HG02678 (cell line): ENCODE measurements around the gene SENP8.

Experiments
- ATAC-seq: cut with Tn5 transposase; IDR thresholded peaks from one replicate; pipeline ENCODE4 v1.9.1; 2021; ENCODE audit warnings: mild to moderate bottlenecking, moderate library complexity; ENCODE audit not compliant: unreplicated experiment

The SENP8 gene

DNA sequence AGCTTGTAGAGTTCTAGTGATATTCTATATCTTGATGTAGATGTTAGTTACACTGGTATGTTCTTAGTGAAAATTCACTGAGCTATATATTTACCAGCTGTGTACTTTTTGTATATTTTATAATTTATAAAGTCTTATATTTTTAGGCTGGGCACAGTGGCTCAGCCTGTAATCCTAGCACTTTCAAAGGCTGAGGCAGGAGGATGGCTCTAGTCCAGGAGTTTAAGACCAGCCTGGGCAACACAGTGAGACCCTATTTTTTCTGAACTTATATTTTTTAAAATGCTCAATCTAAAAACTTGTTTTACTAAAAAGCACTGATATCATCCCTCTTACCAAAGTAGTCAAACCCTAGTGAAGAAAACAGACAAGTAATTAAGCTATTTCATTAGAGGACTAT, 5.4 kb upstream of the SENP8 start:
- no peak for ATAC-seq

DNA sequence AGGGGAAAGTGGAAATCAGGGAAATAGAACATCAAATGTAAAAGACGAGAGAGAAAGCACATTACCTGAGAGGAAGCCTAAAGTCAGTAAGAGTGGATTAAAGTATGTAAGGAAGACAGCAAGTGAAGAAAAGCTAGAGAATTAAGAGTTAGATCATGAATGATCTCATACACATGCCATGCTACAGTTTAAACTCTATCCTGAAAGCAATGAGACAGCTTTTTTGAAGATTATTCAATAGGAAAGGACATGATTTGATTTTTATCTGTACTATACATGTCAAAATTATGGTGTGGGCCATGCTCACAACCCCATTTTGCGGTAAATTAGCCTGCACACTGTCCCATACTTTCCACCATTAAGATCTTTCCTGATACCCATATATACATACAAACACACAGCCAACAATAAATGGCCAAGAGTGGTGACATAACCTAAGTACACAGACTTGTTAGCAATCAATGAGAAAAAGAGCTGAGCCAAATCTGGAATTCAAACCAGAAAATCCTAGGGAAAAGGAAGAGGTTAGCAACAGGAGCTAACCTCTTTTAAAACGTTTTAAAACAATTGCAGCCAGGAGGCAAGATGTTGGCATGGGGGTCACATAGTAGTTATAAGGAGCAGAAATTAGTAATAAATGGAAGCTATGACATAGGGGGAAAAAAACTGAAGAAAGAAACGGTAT, 4.7 kb upstream of the SENP8 start:
- no peak for ATAC-seq

DNA sequence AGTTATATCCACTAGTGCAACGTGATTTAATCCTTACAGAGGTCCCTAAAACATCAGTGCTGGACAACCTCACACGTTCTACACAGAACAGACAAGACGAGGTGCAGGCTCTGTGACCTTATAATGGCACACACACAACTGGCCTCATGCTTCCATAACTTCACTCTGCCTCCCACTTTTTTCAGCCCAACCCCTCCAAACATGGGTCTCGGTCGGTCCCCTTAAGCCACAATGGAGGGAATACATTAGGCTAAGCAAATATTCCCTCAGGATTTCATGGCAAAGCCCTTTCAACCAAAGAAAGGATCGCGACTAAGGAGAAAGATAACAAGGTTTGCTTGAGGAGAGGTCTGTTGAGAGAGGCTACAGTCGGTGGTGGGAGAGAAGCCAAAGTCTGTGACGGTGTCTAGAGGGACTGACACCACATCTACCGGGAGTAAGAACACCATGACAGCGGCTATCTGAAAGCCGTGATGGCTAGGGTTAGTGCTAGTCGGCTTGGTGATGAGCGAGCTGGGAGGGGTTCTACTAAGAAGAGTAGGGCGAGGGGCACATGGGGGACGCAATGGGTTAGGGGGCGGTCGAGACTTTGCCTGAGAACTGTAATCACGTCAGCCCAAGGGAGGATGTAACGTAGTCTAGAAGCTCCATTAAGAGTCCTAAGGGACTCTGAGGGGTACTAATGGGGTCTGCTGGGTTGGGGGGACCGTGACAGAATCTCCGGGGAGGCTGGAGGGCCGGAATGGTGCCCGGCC, 1.3 kb upstream of the SENP8 start:
- ATAC-seq, result no peak

DNA sequence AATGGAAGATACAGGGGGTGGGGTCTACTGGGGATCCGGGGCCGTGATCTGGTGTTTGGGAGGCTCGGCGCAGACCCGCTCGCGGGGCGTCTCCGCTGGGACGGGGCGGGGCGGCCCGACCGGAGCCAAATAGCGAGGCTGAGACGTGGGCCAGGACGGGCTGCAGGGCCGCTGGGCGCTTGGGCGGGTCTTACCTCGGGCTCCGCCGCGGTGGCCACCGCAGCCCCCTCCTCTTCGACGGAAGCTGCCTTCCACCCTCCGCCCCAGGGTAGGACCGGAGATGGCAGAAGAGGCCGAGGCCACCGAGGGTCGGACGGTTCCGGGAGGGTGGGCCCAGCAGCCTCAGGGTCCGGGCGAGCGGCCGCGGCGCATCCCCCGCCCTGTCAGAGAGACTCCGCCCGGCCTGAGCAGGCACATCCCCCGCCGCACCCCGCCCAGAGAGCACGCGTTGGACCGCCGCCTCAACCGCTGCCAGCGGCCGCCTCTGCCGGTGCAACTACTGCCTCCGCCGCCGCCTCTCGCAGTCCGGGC, 652 bp upstream of the SENP8 start:
- peak; percentile 65 for ATAC-seq

DNA sequence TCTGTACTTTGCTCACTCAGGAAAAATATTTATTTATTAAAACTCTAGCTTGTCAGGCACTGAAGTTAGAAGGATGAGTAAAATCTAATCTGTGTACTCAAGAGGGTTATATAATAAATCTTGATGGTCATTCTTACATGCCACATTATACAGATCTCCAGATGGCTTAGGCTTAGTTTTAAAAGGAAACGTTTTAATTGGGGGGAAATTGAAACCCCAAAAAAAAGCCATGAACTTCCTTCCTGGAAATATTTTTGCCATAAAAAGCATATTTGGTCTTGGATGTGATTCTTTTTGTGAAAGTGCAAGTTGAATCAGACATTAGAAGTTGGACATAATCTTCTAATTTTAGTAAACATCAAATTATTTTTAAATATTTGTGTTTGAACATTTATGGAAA, 6.0 kb downstream of the SENP8 start:
- no peak for ATAC-seq

DNA sequence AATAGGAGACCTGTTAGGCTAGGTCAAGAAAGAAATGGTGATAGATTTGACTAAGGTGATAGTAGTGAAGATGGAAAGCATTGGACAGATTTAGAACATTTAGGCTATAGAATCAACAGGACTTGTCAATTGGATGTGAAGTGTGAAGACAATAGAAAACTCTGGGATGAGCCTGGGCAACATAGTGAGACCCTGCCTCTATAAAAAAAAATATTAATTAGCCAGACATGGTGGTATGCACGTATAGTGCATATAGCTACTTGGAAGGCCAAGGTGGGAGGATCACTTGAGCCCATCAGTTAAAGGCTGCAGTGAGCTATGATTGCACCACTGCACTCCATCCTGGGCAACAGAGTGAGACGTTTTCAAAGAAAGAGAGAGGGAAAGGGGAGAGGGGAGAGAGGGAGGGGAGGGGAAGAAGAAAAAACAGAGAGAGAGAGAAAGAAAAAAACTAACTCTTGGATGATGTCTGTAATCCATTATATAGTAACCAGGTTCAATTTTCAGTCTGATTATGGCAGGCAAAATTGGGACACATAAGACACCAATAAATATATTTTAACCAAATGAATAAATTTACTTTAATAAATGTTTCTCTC, 9.6 kb downstream of the SENP8 start:
- no peak for ATAC-seq

DNA sequence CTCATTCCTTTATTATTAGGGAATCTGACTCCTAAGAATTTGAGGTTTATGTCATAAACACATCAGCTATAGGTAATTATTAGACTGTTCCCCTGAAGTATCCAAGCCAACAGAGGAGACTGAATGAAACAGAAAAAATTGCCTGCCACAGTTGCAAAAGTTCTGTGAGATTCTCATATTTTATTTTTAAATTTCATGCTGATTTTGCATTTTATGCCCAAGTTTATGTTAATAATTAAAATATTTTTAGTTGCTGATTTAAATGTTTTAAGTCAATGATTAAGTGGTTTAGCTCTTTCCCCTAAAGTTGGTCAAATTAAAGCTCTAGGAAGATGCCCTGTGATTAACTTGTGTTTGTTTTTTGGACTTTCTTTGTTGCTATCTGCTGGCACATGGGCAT, 10.2 kb downstream of the SENP8 start:
- ATAC-seq, result no peak

DNA sequence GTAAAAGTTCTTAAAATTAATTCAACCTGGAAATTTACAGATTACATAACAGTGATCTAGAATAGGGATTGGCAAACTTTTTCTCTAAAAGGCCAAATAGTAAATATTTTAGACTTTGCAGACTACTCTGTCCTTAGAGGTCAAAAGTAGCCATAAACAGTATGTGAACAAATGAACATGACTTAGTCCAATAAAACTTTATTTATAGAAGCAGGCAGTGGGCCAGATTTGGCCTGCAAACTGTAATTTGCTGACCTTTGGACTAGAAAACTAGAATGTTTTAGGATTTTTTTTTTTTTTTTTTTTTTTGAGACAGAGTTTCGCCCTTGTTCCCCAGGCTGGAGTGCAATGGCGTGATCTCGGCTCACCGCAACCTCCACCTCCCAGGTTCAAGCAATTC, 12.1 kb downstream of the SENP8 start:
- no peak for ATAC-seq

DNA sequence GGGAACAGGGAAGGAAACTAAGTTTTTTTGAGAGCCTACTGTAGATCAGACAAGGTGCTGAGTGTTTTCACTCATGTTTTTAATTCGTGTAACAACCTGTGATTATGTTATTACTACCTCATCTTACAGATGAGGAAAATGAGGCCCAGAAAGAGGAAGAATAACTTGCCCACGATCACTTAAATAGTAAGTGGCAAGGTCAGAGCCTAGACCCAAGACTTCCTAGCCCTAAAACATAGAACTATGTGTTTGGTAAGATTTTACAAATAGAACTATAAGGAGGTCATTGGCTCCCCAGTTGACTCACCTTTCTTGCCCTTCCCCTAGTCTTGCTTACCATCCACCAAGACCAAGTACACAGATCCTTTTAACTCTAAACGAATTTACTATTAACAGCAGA, 13.7 kb downstream of the SENP8 start:
- ATAC-seq, result no peak

DNA sequence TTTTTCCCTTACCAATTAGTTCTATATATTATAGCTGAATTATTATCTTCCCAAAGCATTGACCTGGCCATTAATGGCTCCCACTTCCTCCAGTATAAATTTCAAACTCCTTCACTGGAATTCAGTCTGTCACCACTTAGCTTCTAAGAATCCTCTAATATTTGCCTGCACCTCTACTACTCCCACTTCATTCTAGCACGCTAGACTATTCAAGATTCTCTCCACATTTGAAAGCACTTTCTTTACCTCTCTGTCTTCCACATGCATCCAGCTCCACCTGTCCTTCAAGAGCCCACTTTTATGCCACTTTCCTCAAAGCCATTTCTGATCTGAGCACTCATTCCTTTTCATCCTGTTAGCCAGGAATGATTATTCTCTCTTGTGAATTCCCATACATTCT, 15.0 kb downstream of the SENP8 start:
- no peak for ATAC-seq

DNA sequence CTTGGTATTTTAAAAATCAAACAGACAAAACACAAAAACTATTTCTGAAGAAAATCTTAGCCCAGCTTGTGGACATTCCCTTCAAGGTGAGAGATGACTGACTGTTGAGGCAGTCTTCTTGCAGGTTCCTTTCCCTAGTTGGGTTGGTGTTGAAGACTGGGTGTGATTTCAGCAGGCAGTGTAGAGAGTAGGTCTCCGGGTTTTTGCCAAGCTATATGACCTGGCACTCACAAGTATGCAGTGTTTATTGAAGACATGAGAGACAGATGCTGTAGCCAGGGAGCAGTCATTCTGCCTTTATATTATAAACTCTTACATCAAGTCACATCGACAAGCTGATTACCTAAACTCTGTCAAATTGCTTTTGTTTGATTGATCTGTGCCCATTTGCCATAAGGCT, 17.5 kb downstream of the SENP8 start:
- no peak for ATAC-seq

DNA sequence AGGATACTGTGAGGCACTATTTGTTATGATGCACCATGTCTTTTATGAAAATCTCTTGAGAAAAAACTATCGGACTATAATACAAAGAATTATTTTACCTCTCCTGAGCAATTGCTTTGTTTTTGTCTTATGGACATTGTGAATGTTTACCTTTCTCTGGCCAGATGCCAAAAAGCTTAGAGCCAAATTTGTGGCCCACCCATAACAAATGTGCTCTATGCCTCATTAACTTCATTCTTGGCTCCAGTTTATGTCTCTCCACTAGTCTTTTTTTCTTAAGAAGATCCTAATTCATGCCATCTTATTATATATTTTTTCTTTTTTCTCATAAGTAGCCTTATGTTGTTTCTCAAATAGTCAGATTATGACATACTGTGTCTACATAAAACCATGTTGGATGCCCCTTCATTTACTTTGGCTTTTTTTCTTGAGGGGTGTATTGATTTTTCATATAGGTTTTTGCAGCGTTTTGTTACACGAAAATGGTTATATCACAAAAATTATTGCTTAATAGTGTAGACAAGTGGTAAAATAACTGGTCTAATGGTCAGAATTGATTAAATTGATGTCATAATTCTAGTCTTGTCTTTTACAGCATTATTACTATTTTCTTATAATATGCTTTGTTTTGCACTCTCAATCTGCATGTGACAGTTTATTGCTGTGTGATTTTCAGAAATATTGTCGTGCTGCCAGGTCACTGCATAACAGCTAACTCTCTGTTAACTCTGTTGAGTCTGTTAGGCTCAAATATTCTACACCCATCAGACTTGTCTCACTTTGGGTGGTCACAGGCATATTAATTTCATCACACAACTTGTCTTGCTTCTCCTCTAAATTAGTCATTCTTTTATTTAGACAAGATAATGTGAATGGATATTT, 18.2 kb downstream of the SENP8 start:
- no peak for ATAC-seq

DNA sequence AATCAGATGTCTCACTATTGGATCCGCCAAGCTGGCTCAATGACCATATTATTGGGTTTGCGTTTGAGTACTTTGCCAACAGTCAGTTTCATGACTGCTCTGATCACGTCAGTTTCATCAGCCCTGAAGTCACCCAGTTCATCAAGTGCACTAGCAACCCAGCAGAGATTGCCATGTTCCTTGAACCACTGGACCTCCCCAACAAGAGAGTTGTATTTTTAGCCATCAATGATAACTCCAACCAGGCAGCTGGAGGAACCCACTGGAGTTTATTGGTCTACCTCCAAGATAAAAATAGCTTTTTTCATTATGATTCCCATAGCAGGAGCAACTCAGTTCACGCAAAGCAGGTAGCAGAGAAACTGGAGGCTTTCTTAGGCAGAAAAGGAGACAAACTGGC, 21.5 kb downstream of the SENP8 start:
- no peak for ATAC-seq

DNA sequence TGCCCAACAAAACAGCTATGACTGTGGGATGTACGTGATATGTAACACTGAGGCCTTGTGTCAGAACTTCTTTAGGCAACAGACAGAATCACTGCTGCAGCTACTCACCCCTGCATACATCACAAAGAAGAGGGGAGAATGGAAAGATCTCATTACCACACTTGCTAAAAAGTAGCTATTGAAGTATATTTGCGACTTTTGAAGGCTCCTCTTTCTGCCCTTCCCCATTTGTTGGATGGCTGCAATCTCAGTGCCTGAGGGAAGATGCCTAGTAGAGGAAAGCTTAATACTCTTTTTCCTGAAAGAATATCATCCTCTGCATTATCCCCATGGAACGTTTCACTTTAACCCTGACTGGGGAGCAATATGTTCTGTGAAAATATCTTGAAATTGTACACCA, 21.9 kb downstream of the SENP8 start:
- ATAC-seq, result no peak

DNA sequence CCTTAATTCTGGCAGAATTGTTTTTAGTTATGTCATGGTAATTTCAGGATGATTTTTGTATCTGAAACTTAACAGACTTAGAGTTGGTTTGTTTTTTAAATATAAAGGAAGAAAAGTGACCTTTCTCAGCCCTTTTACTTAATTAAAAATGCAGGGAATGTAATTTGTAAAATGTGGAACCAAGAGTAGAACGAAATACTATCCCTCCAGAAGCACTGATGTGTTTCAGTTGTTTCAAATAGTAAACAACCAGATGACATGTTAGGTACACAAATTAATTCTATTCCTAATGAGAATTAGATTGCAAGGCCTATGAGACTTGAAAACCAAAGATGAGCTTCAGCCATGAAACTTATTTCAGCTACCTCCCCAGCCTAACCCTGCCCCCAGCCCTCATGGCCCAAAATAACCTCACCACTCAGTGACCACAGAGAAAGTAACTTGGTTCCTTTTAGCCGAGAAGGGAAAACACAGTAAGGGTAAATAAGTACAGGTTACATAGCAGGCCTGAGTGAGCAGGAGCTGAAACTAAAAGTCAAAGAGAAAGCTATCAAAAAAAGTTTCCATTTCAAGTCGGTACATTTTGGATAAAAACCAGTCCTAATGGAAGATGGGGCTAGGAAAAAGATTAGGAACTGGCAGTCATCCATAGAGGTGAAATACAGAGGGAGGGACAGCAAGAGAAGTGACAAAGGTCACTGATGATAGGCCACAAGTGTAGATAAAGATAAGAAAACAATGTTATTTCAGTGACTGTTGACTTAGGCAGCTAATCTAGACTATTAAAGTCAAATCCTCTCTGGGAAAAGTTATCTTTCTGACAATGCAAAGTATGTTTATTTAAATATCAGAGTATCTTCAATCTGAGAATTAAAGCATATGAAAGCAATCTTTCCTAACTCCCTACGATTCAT, 23.2 kb downstream of the SENP8 start:
- ATAC-seq, result peak; percentile 100

DNA sequence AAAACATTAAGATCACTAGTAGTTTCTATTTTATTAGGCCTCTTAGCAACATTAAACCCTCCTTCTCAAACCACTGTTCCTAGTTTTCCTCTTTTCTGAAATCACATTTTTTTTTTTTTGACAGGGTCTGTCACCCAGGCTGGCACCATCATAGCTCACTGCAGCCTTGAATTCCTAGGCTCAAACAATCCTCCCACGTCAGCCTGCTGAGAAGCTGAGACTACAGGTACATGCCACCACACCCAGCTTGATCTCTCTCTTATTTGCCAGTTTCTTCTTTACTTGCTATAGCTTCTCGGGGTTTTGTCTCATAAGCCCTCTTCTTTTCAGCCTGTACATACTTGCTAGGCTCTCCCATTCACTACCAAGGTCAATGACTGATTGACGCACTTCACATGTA, 28.0 kb downstream of the SENP8 start:
- no peak for ATAC-seq

DNA sequence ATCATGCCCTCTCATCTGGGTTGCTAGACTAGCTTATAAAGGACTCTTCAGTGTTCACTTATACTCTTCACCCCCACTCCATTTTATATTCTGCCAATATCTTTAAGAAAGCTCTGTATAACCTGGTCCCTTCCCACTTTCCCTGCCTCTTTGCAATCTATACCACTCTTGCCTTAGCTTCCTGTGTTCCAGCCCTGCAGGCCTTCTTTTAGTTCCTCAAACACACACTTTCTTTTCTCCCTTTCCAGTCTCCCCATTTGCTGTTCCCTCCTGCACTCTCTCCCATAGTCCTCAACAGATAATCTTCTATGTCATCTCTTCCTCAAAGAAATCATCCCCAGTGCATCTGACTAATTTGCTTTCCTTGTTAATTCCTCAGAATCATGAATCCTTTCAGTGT, 28.7 kb downstream of the SENP8 start:
- no peak for ATAC-seq

DNA sequence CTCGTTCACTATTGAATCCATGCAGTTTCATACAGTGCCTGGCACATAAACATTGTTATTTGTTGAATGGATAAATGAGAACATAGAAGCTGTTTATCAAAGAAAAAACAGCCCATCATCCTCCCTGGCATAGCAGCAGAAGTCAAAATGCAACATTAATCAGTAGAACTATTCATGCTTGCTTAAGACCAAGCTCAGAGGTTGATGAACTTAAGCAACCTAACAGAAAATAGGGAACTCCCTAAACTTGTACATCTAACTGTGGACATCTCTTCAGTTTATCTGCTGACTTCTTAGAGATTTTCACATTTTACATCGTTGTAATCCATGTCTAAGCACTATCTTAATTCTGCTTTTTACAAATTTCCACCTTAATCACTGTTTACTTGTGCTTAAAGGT, 29.2 kb downstream of the SENP8 start:
- ATAC-seq, result no peak

DNA sequence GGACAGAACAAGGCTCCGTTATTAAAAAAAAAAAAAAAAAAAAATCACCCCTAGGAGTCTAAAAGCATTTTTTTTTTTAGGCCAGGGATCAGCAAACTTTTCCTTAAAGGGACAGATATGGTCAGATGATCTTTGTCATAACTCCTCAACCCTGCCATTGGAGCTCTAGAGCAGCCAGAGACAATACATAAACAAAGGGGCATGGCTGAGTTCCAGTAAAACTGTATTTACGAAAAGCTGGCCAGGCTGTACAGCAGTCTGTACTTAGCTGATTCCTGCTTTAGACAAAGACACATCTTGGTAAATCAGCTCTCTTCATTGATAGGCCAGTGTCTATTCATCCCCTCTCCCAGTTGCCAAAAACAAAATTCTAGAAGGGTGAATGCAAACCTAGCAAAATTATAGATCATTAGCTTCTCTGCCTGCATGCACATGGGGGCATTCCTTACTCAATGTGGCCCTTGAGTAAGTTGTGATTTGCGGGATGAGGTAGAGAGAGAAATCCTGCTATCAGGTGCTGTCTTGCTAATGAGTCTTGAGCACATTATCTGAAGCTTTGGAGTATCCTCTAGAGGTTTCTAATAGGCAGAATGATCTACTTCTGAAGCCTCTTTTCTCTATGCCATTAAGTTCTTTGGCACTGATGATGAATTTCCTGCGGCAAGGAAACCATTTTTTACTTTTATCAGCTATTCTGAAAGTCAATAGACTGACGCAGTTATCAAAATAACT, 35.2 kb downstream of the SENP8 start:
- no peak for ATAC-seq
